ENCODE data around the gene KCTD17.

KCTD17 gene

GRCh38 chr22:37043209-37043827, 8.2 kb upstream of the KCTD17 start:
- no peak for DNase-seq (ENCODE audit: low read depth in 2 of 2)

- peak; percentile 38 to 56 for DNase-seq (ENCODE audit: low read depth in 2 of 2)
These were observed 7.6 kb upstream of the KCTD17 start for GRCh38 chr22:37043828-37044538.

- DNase-seq (ENCODE audit: low read depth in 2 of 2): no peak
These were observed 6.6 kb upstream of the KCTD17 start for GRCh38 chr22:37044634-37045625.

GRCh38 chr22:37045958-37046357, 5.6 kb upstream of the KCTD17 start:
- no peak for DNase-seq (ENCODE audit: low read depth in 2 of 2)

- no peak for DNase-seq (ENCODE audit: low read depth in 2 of 2)
These were observed 5.0 kb upstream of the KCTD17 start for GRCh38 chr22:37046589-37046988.

GRCh38 chr22:37047006-37047405, 4.5 kb upstream of the KCTD17 start:
- DNase-seq (ENCODE audit: low read depth in 2 of 2): no peak

- DNase-seq (ENCODE audit: low read depth in 2 of 2): no peak
These were observed 3.4 kb upstream of the KCTD17 start for GRCh38 chr22:37048133-37048532.

- no peak for DNase-seq (ENCODE audit: low read depth in 2 of 2)
These were observed 2.3 kb upstream of the KCTD17 start for GRCh38 chr22:37049224-37049623.

- no peak for DNase-seq (ENCODE audit: low read depth in 2 of 2)
These were observed 629 bp upstream of the KCTD17 start for GRCh38 chr22:37050913-37051312.

GRCh38 chr22:37052386-37053309, 1.1 kb downstream of the KCTD17 start:
- DNase-seq (ENCODE audit: low read depth in 2 of 2): no peak

GRCh38 chr22:37053310-37054055, 1.9 kb downstream of the KCTD17 start:
- no peak for DNase-seq (ENCODE audit: low read depth in 2 of 2)

GRCh38 chr22:37054056-37054395, 2.5 kb downstream of the KCTD17 start:
- DNase-seq (ENCODE audit: low read depth in 2 of 2): no peak

- no peak for DNase-seq (ENCODE audit: low read depth in 2 of 2)
These were observed 3.2 kb downstream of the KCTD17 start for GRCh38 chr22:37054600-37055365.

- DNase-seq (ENCODE audit: low read depth in 2 of 2): no peak
These were observed 4.7 kb downstream of the KCTD17 start for GRCh38 chr22:37056246-37056645.

- no peak for DNase-seq (ENCODE audit: low read depth in 2 of 2)
These were observed 5.7 kb downstream of the KCTD17 start for GRCh38 chr22:37057226-37057625.

GRCh38 chr22:37057796-37058510, 6.4 kb downstream of the KCTD17 start:
- no peak for DNase-seq (ENCODE audit: low read depth in 2 of 2)

GRCh38 chr22:37058917-37059701, 7.6 kb downstream of the KCTD17 start:
- DNase-seq (ENCODE audit: low read depth in 2 of 2): no peak

- no peak for DNase-seq (ENCODE audit: low read depth in 2 of 2)
These were observed 8.4 kb downstream of the KCTD17 start for GRCh38 chr22:37059876-37060449.

All from stimulated activated CD8-positive, alpha-beta memory T cell treated with anti-CD3 and anti-CD28 coated beads, Interleukin-2, amount 100 ng/mL, for 48 hours (primary cell).